HEK293 (cell line): ENCODE data around the gene ESR1.

Source experiments
- GLIS1 ChIP-seq: fragments of 450-650 bp; formaldehyde crosslinking; IDR thresholded peaks from 2 replicates; pipeline ENCODE4 v1.5.1; 2016; ENCODE audit warnings: missing biosample characterization, missing genetic modification characterization
- ZBTB17 ChIP-seq: fragments of 450-650 bp; formaldehyde crosslinking; IDR thresholded peaks from 2 replicates; pipeline ENCODE4 v1.5.1; 2016; ENCODE audit warnings: missing biosample characterization, missing genetic modification characterization
- ZNF221 ChIP-seq: fragments of 450-650 bp; formaldehyde crosslinking; IDR thresholded peaks from 2 replicates; pipeline ENCODE4 v1.5.1; 2017; ENCODE audit warnings: missing biosample characterization, missing genetic modification characterization, borderline replicate concordance
- ZNF274 ChIP-seq, 2 experiments: fragments of 200-500 bp in 1 of 2; fragments of 450-650 bp in 1 of 2; sonication (Bioruptor generic) in 1 of 2; formaldehyde crosslinking in 1 of 2; IDR thresholded peaks; 2 replicates each; pipeline versions ENCODE4 v1.5.1 to v1.6.1; 2014 to 2016; ENCODE audit warnings: borderline replicate concordance in 1 of 2, inconsistent platforms in 1 of 2, low read length in 1 of 2, missing biosample characterization in 1 of 2, missing genetic modification characterization in 1 of 2
- ZNF280C ChIP-seq: fragments of 450-650 bp; formaldehyde crosslinking; IDR thresholded peaks from 2 replicates; pipeline ENCODE4 v1.5.1; 2016; ENCODE audit warnings: missing biosample characterization, missing genetic modification characterization
- ZNF391 ChIP-seq: fragments of 450-650 bp; formaldehyde crosslinking; IDR thresholded peaks from 2 replicates; pipeline ENCODE4 v1.5.1; 2016; ENCODE audit warnings: low read depth, missing biosample characterization, missing genetic modification characterization, borderline replicate concordance
- ZNF518A ChIP-seq: fragments of 450-650 bp; formaldehyde crosslinking; conservative IDR thresholded peaks from 2 replicates; pipeline ENCODE4 v1.5.1; 2016; ENCODE audit warnings: low read depth, missing biosample characterization, missing genetic modification characterization
- ZNF529 ChIP-seq: fragments of 450-650 bp; formaldehyde crosslinking; IDR thresholded peaks from 2 replicates; pipeline ENCODE4 v1.5.1; 2017; ENCODE audit warnings: missing genetic modification characterization, missing biosample characterization; ENCODE audit not compliant: insufficient replicate concordance
- ZNF76 ChIP-seq: fragments of 450-650 bp; formaldehyde crosslinking; IDR thresholded peaks from 2 replicates; pipeline ENCODE4; 2016; ENCODE audit warnings: low read depth, missing biosample characterization, missing genetic modification characterization, borderline replicate concordance
- ZNF777 ChIP-seq: fragments of 450-650 bp; formaldehyde crosslinking; IDR thresholded peaks from 2 replicates; pipeline ENCODE4 v1.5.1; 2017; ENCODE audit warnings: missing biosample characterization, missing genetic modification characterization, borderline replicate concordance
- ZSCAN23 ChIP-seq: fragments of 450-650 bp; formaldehyde crosslinking; IDR thresholded peaks from 2 replicates; pipeline ENCODE4 v1.5.1; 2016; ENCODE audit warnings: missing biosample characterization, missing genetic modification characterization
- TF ChIP-seq, protein P1 (sequence below): fragments of 450-650 bp; formaldehyde crosslinking; IDR thresholded peaks from 2 replicates; pipeline ENCODE4 v1.5.1; 2016; ENCODE audit warnings: missing biosample characterization, missing genetic modification characterization
- TF ChIP-seq, protein P2 (sequence below): fragments of 450-650 bp; formaldehyde crosslinking; IDR thresholded peaks from 2 replicates; pipeline ENCODE4 v1.5.1; 2016; ENCODE audit warnings: missing biosample characterization, missing genetic modification characterization

DNA sequence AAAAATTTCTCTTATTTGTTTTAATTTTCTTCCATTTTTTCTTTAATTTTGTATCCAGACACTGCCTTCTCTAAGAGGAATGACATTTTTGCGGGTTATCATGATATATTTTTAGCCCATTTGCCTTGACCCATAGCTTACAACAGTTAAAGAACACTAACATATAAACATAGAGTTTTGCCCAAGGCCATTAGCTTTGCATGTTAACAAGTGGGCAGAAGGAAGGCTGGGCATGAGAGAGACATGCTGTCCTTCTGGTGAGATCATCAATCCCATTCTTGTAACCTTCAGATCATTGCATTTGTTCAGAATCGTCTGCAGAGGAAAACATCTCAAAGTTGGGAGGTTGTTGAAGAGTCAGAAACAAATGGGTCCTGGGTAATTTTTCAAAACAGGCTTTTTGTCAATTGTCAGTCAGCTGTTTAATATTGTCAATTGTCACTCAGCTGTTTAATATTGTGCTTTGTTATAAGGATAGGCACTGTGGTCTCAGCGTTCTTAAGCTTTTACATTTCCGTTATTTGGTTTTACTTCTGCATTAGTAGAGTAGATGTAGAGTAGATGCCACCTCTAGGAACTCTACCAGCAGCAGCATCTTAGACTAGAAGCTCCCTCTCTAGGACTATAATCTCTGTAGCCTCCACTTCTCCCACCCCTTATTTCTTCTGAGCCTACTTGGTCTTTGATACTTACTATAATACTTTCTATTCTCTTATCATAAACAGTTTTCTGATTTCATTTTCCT lies 243.1 kb downstream of the ESR1 start:
- TF ChIP-seq ZNF529 (tag by site-specific recombination) (no peak), ZNF391 (no peak), ZBTB17 (no peak), ZNF76 (no peak), ZNF777 (tag by site-specific recombination) (no peak), ZNF221 (tag by site-specific recombination) (no peak), ZNF280C (tag by site-specific recombination) (no peak), ZNF518A (tag by site-specific recombination) (no peak), GLIS1 (no peak), ZSCAN23 (no peak), ZNF274 (IDR thresholded peaks at IDR 0.05; ENCODE audit: low read length) (no peak), ZNF274 (tag by site-specific recombination; IDR thresholded peaks at IDR 0.05; ENCODE audit: borderline replicate concordance) (no peak)
- TF ChIP-seq, protein P1, sequence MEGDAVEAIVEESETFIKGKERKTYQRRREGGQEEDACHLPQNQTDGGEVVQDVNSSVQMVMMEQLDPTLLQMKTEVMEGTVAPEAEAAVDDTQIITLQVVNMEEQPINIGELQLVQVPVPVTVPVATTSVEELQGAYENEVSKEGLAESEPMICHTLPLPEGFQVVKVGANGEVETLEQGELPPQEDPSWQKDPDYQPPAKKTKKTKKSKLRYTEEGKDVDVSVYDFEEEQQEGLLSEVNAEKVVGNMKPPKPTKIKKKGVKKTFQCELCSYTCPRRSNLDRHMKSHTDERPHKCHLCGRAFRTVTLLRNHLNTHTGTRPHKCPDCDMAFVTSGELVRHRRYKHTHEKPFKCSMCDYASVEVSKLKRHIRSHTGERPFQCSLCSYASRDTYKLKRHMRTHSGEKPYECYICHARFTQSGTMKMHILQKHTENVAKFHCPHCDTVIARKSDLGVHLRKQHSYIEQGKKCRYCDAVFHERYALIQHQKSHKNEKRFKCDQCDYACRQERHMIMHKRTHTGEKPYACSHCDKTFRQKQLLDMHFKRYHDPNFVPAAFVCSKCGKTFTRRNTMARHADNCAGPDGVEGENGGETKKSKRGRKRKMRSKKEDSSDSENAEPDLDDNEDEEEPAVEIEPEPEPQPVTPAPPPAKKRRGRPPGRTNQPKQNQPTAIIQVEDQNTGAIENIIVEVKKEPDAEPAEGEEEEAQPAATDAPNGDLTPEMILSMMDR (tag by site-specific recombination) = no peak
- TF ChIP-seq, protein P2, sequence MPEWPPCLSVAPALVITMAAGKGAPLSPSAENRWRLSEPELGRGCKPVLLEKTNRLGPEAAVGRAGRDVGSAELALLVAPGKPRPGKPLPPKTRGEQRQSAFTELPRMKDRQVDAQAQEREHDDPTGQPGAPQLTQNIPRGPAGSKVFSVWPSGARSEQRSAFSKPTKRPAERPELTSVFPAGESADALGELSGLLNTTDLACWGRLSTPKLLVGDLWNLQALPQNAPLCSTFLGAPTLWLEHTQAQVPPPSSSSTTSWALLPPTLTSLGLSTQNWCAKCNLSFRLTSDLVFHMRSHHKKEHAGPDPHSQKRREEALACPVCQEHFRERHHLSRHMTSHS = no peak
